GM21529 (cell line): ENCODE results near the gene MAPK8IP2.
A peak's percentile ranks its signal among the peaks of the same experiment; 100 is the strongest.
"Not testable (repeated sequence)": the region's sequence is repeated elsewhere in the genome, so short reads cannot be mapped to it uniquely, and the experiment has no call there.

Experiments used
- ATAC-seq: cut with Tn5 transposase; IDR thresholded peaks from one replicate; pipeline ENCODE4 v1.9.1; 2021; ENCODE audit not compliant: unreplicated experiment

The MAPK8IP2 gene

GRCh38 chr22:50612528-50613221 is 12.1 kb downstream of the MAPK8IP2 start:
- ATAC-seq, result no peak

GRCh38 chr22:50613291-50613981 is 12.8 kb downstream of the MAPK8IP2 start:
- ATAC-seq, result no peak

- ATAC-seq, result not testable (repeated sequence)
Measured at GRCh38 chr22:50614296-50614695, 13.7 kb downstream of the MAPK8IP2 start.

GRCh38 chr22:50620593-50621355 is 20.2 kb downstream of the MAPK8IP2 start:
- peak; percentile 65 for ATAC-seq

- peak; percentile 51 for ATAC-seq
Measured at GRCh38 chr22:50621356-50621880, 20.8 kb downstream of the MAPK8IP2 start.

- ATAC-seq, result no peak
Measured at GRCh38 chr22:50621948-50622722, 21.5 kb downstream of the MAPK8IP2 start.

- ATAC-seq, result no peak
Measured at GRCh38 chr22:50622723-50623327, 22.2 kb downstream of the MAPK8IP2 start.

GRCh38 chr22:50624347-50625130 is 23.9 kb downstream of the MAPK8IP2 start:
- ATAC-seq, result no peak

- no peak for ATAC-seq
Measured at GRCh38 chr22:50625131-50625567, 24.6 kb downstream of the MAPK8IP2 start.

GRCh38 chr22:50625568-50626313 is 25.1 kb downstream of the MAPK8IP2 start:
- no peak for ATAC-seq

GRCh38 chr22:50626314-50626849 is 25.8 kb downstream of the MAPK8IP2 start:
- no peak for ATAC-seq

GRCh38 chr22:50626850-50627641 is 26.5 kb downstream of the MAPK8IP2 start:
- no peak for ATAC-seq

GRCh38 chr22:50627642-50628542 is 27.3 kb downstream of the MAPK8IP2 start, which contains the start of gene ARSA:
Gene ARSA, minus strand, starts transcription at chr22:50628152. Its CDS starts 373 bp downstream, at chr22:50627779.
- peak; percentile 68 for ATAC-seq

GRCh38 chr22:50628543-50629134 is 28.0 kb downstream of the MAPK8IP2 start:
- ATAC-seq, result no peak

- no peak for ATAC-seq
Measured at GRCh38 chr22:50630376-50630775, 29.8 kb downstream of the MAPK8IP2 start.

GRCh38 chr22:50633086-50633485 is 32.5 kb downstream of the MAPK8IP2 start:
- no peak for ATAC-seq
